Stimulated activated CD4-positive, alpha-beta T cell treated with anti-CD3 and anti-CD28 coated beads, Interleukin-4, amount 100 ng/mL, for 4 hours (primary cell): ENCODE measurements around the gene BMPR1B.

ENCODE experiments used
- DNase-seq, 2 experiments: peaks; one replicate each; pipeline ENCODE4 v3.0.0-alpha.2; 2020

BMPR1B gene

DNA sequence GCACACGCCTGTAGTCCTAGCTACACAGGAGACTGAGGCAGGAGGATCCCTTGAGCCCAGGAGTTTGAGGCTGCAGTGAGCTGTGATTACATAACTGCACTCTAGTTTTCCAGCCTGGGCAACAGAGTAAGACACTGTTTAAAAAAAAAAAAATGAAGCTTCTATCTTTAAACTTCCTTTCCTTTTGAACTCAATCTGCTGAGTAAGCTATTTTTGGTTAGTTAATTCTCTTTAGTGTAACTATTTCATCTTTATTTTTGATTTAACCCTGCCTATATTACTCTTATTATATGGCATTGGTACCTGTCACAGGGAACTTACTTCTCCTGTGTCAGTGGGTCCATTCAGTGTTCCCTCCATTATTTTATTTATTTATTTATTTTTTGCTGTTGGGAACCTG, 160.8 kb downstream of the BMPR1B start:
- no peak for DNase-seq

- DNase-seq: no peak
Observed at GRCh38 chr4:94920369-94920768, 162.6 kb downstream of the BMPR1B start.

- DNase-seq: no peak
Observed at GRCh38 chr4:94924566-94924965, 166.8 kb downstream of the BMPR1B start.

DNA sequence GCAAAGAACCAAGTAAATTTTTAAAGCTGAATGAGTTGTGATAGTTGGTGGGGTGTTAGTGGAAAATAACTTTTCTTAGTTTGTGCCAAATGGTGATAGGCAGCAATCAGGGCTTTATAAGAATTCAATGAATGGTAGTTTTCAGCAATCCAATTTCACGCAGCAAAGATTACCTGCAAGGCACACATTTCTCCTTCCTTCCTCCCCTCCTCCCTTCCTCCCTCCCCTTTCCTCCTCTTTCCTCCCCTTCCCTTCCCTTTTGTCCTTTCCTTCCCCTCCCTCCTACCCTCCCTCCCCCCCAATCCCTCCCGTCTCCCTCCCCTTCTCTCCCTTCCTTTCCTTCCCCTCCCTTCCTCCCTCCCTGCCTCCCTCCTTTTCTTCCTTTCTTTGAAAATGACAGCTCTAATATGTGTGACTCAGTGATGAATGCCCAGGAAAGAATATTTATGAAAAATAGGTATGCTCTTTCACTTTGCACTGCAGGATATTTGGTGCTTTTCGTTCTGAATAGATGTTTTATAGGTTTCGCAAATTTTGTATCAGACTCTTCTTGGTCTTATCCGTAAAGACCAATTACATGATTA, 168.1 kb downstream of the BMPR1B start:
- DNase-seq: no peak

- no peak for DNase-seq
Observed at GRCh38 chr4:94926936-94927335, 169.2 kb downstream of the BMPR1B start.

- no peak for DNase-seq
Observed at GRCh38 chr4:94927696-94928095, 169.9 kb downstream of the BMPR1B start.

DNA sequence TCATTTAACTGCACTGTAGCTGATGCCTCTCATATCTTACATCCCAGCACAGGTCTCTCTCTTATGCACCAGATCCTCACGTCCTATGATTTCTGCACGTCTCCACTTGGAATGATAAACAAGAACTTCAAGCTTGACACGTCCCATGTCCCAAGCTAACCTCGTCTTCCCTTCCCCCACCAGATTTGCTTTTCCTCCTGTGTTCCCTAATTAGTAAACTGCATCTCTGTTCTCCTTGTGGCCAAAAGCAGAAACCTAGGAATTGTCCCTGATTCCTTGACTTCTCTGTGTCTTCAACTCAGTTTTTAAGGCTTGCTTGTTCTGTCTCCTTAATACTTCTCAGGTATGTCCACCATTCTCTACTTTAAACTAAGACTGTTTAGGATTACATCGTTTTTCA, 171.9 kb downstream of the BMPR1B start:
- DNase-seq: no peak

- DNase-seq: no peak
Observed at GRCh38 chr4:94931626-94932025, 173.9 kb downstream of the BMPR1B start.

GRCh38 chr4:94932366-94932765, 174.6 kb downstream of the BMPR1B start:
- DNase-seq: no peak

DNA sequence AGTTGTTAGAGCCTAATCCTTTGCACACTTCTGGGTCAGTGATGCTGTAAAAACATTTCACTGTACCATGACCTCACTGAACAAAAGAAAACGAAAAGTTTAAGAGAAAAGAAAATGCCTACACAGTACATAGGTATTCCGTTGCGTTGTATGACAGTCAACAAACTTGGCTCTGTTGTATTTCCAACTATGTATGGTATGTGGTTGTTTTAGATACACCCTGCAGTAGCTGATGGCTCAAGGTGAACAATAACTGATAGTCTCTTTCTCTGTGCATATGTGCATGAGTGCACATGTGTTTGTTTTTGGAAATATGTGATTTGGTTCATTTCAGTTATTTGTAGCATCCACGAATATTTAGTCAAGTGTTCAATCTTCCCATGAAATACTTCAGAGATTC, 176.0 kb downstream of the BMPR1B start:
- no peak for DNase-seq

DNA sequence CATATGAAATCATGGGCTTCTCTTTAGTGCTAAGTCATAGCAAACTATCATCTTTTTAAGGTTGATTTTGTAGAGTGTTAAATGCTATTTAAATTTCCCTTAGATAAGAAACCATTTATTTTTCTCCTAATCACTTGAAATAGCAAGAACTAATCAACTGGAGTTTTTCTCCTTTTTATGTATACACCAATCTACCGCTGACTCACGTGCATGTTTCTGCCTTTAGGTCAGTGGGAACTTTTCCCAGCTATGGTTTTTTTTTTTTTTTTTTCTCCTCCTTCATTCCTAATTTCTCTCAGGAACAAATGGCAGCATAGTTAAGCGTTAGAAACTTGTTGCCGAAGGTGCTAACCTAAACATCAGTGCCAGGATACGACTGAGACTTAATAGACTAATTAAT, 176.4 kb downstream of the BMPR1B start:
- no peak for DNase-seq

GRCh38 chr4:94934864-94935263, 177.1 kb downstream of the BMPR1B start:
- no peak for DNase-seq

DNA sequence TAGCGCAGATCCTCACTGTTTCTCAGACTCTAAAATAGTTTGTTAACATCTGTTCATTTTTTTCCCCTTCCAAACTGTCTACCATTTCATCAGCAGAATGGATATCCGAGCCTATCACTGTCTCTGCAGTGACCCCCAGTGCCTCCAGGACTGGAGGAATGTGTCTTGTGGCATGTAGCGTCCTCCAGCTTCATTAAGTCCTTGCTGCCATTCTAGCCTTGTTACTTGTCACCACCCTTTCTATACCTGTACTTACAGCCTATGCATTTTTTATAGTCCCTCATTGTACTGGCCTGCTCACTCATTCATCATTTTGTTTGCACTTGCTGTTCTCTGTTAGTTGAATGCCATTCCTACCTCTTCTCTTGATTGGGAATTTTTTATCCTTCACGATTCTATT, 179.1 kb downstream of the BMPR1B start:
- DNase-seq: no peak

GRCh38 chr4:94939791-94940519, 182.2 kb downstream of the BMPR1B start:
- no peak for DNase-seq

GRCh38 chr4:94940520-94940908, 182.8 kb downstream of the BMPR1B start:
- no peak for DNase-seq

GRCh38 chr4:94941706-94942105, 184.0 kb downstream of the BMPR1B start:
- no peak for DNase-seq

DNA sequence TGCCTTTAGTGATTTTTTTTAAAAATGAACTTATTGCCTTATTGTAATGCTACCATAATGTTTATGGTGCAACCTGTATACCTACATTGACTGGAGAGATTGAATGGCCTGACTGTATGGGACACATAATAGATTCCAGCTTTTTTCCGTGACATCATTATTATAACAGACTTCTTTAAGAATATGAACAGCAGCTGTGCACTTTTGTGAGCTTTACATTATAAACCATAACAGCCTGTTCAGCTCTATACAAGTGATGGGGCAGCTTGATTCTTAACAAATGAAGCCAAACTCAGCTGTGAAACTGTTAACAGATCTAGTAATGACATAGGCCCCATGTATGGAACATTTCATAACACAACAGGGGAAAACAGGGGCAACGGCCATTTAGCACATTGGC, 187.0 kb downstream of the BMPR1B start:
- no peak for DNase-seq

GRCh38 chr4:94947681-94948108, 189.9 kb downstream of the BMPR1B start:
- no peak for DNase-seq

- DNase-seq: no peak
Observed at GRCh38 chr4:94954251-94954650, 196.5 kb downstream of the BMPR1B start.

GRCh38 chr4:94957030-94957429, 199.3 kb downstream of the BMPR1B start:
- no peak for DNase-seq

DNA sequence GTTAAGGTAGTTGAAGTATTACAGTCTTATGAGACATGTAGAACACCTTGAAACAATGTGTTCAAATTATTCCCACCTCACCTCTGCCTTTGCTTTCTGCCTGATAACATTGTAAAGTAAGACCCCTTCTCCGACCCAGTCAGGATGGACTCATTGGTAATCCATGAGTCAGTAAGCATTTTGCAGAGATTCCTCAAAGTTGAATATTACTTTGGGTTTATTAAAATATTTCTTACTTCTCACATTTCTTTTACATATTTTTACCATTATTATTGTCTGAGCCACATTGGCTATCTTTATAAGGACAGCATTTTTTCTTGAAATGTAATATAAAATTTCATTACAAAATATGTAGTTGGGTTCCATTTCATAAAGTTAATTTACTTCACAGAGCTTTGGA, 201.6 kb downstream of the BMPR1B start:
- DNase-seq: no peak

- DNase-seq: no peak
Observed at GRCh38 chr4:94960708-94961107, 203.0 kb downstream of the BMPR1B start.

- no peak for DNase-seq
Observed at GRCh38 chr4:94961420-94961819, 203.7 kb downstream of the BMPR1B start.

DNA sequence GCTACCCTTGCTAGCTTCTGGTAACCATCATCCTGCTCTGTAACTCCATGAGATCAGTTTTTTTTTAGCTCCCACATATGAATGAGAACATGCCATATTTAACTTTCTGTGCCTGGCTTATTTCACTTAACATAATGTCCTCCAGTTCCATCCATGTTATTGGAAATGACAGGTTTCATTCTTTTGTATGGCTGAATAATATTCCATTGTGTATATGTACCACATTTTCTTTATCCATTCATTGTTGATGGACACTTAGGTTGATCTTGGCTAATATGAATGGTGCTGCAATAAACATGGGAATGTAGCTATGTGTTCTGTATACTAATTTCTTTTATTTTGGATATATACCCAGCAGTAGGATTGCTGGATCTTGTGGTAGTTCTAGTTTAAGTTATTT, 204.7 kb downstream of the BMPR1B start:
- DNase-seq: no peak

DNA sequence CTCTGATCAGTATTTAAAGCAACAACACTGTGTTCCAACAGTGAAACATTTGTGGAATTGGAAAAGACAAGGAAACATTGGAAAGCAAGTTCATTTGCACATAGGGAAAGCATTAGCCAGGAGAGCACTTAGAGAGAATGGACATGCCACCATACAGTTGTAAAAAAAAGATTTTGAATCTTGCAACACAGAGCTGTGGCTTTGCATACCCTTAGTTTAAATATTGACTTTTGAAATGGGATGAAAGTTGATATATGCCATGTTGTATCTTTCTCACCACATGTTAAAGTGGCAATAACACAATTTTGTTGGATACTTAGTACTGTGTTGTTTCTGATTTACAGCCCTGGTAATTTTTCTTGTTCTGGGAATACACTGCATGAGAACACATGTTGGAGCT, 208.1 kb downstream of the BMPR1B start:
- DNase-seq: no peak
